HG03095 (cell line): ENCODE results near the gene CBFA2T2.
"Not testable (repeated sequence)": the region's sequence is repeated elsewhere in the genome, so short reads cannot be mapped to it uniquely, and the experiment has no call there.

Source experiments
- ATAC-seq: cut with Tn5 transposase; IDR thresholded peaks from one replicate; pipeline ENCODE4 v1.9.1; 2021; ENCODE audit warnings: moderate library complexity; ENCODE audit not compliant: unreplicated experiment

CBFA2T2 gene

DNA sequence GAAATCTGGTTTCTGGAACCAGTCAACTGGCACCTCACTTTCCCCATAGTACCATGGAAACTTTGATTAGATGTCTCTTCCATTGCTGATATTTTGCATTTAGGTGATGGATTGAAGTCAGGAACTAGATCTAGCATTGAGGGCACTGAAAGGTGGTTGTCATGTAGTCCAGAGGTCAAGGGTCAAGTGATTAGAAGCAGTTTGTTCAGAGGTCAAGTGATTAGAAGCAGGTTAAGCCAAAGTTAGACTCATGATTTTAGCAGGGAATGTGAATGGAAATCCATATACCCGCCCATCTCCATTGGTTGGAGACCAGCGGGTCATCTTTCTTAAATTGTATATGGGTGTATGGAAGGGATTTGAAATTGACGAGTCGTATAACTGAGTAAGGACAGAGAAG, 51.2 kb downstream of the CBFA2T2 start:
- ATAC-seq, result no peak

DNA sequence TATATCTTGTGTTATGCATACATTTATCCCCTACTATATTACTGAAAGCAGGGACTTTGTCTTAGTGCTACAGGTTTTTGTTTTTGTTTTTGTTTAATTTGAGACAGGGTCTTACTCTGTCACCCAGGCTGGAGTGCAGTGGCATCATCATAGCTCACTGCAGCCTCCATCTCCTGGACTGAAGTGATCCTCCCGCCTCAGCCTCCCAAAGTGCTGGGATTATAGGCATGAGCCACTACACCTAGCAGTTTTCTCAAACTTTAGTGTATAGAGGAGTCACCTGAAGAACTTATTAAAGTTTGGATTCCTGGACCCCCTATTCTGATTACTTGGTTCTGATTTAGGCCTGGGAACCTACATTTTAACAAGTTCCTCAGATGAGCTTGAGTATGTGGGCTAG, 51.9 kb downstream of the CBFA2T2 start:
- ATAC-seq, result no peak

DNA sequence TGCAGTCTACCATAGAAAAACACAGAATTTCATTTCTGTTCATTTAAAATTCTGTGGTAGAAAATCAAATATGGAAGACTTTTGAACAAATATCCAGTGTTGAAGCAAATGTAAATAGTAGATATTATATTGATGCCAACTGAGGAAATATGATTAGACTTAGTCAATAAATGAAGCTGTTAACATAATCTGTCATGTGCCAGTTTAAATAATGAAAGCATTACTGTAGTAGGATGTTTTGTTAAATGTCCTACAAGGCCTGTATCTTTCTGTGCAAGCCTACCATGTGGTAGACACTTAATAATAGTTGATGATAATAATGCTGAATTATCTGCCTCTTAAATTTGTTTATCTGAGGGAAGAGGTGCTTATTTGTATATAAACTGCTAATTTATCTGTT, 55.9 kb downstream of the CBFA2T2 start:
- ATAC-seq, result no peak

DNA sequence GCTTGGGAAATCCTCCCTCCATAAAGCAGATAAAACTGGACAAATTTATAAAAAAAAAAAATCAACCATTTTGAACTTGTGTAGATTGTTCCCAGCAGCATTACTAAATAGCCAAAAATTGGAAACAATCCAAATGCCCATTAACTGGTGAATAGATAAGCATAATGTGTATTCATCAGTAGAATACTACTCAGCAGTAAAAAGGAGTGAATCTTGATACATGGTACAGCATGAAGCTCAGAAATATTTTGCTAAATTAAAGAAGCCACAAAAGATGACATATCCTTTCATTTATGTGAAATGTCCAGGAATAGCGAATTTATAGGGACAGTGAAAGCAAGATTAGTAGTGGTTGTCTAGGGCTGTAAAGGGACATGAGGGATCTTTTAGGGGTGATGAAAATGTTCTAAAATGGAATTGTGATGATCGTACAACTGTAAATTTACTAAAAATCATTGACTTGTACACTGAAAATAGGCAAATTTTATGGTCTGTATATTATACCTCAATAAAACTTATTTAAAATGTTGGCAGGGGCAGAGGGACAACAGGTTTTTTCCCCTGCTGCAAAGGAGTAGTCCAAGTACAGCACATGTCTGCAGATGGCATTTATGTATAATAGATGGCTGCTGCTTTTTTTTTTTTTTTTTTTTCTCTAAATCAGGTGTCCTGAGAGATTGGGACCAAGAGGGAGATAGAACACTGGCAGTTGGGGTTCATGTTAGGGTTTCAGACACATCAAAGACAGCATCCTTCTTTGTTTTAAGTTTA, 59.5 kb downstream of the CBFA2T2 start:
- ATAC-seq, result no peak

DNA sequence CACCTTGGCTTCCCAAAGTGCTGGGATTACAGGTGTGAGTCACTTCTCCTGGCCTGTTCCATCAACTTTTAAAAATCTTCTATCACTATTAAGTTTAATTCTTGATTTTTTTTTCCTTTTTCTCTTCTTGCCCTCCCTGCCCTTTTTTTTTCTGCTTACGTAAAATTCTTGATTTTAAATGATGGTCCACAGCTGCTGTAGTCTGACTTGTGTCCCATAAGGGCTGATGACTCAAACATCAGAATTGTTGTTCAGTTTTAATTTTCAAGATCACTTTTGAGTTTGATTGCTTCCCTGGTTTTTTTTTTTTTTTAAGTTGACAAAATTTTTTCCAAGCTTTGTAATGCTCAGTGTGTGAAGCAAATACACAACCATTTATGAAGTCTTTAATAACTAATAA, 61.9 kb downstream of the CBFA2T2 start:
- no peak for ATAC-seq

DNA sequence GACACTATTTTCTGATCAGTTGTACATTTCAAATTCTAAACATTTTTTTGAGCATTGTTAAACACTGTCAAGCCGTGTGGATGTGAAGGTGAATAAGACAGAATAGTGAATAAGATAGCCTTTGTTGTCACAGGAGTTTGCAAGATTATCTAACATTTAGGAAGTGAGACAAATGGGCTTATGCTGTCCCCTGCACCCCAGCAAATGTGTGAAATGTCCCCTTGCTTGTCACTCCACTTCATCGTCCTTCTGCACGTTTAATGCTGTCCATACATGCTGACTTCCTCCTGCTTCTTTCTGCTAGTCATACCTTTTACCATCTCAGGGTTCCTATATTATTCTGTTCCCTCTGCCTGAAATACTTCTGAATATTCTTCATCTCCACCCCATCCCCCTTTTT, 62.6 kb downstream of the CBFA2T2 start:
- ATAC-seq, result no peak

DNA sequence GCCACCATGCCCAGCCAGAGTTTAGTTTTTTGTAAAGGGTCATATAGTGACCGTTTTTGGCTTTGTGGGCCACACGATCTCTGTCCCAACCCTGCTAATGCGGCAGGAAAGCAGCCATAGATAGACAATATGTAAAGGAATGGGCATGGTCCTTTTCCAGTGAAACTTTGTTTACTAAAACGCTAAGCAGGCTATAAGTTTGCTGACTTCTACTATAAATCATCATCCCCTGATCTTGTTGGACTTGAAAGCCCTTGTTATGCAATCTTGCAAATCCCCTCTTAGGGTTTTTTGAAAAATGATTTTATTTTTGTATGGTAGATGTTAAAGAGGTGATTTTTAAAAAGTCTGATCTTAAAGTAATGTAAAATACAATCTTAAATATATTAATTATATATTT, 63.6 kb downstream of the CBFA2T2 start:
- ATAC-seq, result no peak

DNA sequence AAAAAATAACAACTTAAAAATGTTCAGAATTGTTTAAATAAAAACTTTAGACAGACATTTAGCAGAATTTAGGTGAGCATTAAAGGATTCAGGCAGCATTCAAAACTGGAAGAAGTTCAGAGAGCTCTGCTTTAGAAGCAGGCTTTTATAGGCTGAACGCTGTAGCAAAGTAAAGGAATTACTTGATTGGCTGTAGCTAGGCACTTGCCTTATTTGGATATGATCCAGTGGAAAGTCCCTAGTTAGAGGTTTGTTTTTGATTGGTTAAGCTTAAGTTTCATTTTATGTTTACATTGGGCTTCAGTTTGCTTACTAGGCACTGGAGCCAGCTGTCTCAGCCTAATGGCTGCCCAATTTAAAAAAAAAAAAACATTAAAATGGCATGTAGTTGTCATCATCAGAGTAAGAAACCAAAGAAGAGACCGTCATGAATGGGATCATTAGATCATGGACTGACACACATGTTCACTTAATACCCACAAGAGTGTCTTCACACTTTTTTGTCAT, 65.1 kb downstream of the CBFA2T2 start:
- peak; percentile 93 for ATAC-seq

DNA sequence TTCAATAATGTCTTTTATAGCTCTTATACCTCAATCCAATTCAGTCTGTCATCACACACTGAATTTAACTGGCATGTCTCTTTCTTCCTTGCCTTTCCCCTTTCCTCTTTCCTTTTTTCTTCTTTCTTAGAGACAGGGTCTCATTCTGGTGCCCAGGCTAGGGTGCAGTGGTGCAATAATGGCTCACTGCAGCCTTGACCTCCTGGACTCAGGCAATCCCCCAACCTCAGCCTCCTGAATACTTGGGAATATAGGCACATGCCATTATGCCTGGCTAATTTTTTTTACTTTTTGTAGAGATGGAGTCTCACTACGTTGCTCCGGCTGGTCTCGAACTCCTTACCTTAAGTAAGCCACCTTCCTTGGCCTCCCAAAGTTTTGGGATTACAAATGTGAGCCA, 65.9 kb downstream of the CBFA2T2 start:
- ATAC-seq, result no peak

DNA sequence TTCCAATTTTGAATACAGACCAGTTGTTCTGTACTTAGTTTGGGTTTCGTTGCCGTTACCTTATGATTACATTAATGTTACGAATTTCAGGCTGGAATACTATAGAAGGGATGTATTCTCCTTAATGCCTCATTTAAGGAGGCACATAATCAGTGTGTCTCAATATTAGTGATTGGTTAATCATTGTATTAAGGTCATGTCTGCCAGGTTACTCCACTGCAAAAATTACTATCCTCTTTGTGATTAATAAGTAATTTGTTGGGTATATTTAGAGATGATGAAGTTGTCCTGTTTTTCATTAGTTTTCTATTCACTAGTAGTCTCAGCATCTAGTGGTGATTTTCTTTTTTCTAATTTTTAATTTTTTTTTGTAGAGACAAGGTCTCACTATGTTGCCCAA, 66.3 kb downstream of the CBFA2T2 start:
- no peak for ATAC-seq

DNA sequence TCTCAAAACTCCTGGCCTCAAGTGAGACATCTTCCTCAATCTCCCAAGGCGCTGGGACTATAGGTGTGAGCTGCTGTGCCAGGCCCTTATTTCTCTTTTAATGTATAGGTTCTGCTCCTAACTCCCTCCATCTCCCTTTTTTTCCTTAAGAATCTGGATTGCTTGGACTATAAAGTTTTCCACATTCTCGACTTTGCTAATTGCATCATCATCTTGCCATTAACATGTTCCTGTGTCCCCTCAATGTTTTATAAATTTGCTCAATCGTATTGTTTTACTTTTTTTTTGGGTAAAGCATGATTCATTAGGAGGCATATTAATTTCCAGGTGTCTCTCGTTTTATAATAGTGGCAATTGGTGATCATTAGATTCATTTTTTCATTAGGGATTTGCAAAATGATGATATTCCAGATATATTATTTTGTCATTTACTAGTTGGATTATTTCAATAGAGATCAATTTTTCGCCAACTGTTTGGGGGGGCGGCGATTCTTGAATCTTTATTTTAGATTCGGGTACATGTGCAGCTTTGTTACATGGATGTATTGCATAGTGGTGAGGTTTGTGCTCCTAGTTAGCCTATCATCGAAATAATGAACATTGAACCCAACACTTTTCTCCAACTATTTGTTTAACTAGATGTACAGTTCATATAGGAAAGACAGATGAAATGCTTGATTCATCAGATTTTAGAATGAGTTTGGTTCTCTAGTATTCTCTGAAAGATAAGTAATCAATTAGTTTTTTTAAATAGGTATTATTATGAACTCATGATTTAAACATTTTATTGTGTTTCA, 68.7 kb downstream of the CBFA2T2 start:
- ATAC-seq, result no peak

DNA sequence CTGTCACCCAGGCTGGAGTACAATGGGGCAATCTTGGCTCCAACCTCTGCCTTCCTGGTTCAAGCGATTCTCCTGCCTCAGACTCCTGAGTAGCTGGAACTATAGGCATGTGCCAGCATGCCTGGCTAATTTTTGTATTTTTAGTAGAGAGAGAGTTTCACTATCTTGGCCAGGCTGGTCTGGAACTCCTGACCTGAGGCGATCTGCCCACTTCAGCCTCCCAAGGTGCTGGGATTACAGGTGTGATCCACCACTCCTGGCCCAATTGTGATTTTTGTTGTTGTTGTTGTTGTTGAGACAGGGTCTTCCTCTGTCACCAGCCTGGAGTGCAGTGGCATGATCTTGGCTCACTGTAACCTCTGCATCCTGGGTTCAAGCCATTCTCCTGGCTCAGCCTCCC, 69.3 kb downstream of the CBFA2T2 start:
- ATAC-seq, result no peak

DNA sequence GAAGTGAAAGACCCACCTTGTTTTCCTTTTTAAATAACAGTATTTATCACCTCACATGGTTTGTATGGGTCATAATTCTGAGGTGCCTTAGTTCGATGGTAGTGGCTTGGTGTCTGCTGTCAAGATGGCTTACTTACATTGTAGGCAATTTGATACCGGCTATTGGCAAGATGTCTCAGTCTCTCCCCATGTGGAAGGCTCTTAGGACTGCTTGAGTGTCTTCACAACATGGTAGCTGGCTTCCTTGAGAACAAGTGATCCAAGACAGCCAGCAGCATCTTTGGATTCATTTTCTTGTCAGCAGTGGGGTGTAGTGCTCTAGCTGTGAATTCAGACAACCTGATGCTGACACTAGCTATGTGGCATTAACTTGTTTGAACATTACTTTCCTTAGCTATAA, 70.1 kb downstream of the CBFA2T2 start:
- ATAC-seq, result no peak

DNA sequence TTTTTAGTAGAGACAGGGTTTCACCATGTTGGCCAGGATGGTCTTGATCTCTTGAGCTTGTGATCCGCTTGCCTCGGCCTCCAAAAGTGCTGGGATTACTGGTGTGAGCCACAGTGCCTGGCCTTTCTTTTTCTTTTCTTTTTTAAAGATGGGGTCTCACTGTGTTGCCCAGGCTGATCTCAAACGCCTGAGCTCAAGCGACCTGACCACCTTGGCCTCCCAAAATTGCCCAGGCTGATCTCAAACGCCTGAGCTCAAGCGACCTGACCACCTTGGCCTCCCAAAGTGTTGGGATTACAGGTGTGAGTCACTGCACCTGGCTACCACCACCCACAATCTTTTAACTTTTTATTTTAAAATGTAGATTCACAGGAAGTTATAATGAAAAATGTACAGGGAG, 71.2 kb downstream of the CBFA2T2 start:
- ATAC-seq, result not testable (repeated sequence)

DNA sequence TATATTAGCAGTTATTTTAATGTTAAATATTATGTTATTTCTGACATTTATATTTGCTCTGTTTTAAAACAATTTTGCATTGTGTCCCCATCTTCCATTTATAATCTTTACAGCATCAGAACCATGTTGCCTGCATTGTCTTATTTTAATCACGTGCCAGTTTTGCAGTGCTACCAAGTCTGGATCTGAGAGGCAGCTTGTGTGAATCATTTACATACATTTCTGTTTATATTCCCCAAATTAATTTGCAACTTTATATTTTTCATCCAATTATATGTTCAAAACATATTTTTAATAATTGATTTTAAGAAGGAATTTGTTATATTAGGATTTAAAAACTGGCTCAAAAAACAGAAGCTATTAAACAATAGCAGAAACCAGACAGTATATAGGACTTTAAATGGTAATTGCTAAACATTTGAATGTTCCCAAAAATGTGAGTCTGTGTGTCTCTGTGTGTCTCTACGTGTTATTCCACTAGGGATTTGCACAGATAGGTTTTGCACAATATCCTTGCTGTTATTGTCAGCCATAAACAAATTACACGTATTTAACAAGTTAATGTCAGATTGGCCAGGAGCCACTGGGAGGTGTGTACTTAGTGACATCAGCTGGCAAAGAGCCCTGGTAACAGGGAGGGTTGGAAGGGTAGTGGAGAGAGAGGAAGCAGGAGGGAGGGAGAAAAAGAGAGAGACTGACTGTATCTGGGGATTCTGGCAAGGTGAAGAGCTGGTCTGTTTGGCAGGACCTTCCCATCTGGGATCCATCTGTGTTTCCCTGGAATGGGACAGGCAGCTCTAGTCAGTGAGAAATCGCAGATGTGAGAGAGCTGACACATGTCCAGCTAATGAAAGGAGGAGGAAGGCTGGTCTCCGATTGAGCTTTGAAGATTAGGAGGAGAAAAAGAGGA, 72.1 kb downstream of the CBFA2T2 start:
- ATAC-seq, result no peak

DNA sequence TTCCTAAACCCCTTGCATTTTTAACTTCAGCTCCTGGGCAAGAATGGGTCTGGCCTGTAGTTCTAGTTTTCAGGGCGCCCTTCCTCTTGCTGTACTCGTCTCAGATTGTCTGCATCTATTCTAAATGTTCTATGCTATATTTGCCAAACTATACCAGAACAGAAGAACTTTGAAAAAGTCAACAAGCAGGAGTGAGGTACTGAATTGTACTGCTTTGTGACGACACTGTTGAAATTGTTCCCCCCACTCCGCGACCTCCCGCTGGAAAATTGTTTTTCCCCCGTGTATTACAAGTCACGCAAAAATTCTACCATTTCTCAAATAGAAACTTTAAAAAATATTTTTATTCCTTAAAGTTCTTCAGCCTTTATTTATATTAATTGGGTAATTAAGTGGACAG, 73.9 kb downstream of the CBFA2T2 start:
- no peak for ATAC-seq

DNA sequence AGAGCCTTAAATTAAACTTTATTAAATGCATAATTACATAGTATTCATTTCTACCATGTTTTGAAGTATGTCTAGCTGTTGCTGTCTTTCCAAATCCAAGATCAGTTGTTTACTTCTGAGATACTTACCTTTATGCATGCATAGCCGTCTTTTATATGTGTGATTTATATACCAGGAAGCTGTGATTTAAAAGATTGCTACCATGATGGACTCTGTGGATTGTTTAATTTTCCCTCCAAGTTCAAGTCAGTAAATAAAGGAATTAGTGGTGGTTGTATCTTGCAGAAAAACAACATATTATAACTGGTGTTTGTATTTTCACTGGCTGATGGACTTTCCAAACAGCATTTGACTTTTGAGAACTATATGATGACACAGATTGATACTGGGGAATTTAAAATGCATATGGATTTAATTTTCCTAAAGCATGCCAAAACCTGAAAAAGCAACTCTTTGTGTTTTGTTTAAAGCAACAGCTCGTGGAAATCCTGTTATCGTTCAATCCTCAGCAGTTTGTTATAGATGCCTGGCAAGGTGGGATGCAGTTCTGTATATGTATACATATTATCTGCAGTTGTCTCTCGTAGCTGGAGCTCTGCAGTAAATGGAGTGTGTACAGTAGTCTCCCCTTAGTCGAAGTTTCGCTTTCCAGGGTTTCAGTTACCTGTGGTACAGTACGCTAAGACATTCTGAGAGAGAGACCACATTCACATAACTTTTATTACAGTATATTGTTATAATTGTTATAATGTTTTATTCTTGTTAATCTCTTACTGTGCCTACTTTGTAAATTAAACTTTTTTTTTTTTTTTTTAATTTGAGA, 77.1 kb downstream of the CBFA2T2 start:
- no peak for ATAC-seq

DNA sequence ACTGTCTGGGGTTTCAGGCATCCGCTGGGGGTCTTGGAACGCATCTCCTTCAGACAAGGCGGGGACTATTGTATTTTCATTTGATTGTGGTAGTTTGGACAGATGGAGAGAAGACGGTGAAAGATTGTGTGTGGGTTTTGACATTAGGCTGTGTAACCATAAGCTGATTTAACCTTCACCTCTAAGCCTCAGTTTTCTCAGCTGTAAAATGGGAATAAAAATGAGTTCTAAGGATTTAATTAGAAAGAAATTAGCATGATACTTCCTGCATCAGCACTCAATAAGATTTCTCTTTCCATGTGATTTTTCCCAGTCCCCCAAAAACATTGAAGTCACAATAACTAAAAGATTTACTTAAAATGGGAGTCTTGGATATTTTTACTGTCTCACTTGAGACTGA, 78.1 kb downstream of the CBFA2T2 start:
- ATAC-seq, result no peak

DNA sequence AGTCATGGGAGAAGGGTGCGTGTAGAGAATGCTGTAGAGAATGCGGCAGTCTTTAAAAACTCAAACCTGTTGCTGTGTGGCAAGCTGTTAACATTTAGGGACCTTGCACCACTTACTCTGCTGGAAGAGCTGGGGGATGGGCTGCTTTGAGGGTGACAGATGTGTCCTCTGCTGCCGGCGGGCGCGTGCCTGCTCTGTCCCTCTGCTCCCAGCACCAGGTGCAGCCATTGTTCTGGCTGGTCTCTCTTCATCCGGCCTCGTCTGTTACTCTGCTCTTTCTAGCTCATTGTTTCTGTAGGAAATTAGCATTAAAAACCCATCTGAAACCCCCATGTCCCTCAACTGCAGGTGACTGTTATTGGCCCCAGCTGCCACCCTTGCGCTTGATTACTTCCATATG, 78.5 kb downstream of the CBFA2T2 start:
- ATAC-seq, result peak; percentile 57
